Measurements from ENCODE around the gene BCHE. TPM values are rescaled to one million over a fixed set of nuclear protein-coding genes. Genes with fewer than 3 reads are reported as not detected.

The BCHE gene
- total and polyA plus RNA-seq, 2 donors from 2014 or later = 1.4 to 2.8 TPM

GRCh38 chr3:165754219-165755007 is 82.8 kb downstream of the BCHE start:
- no peak overlapping the region for H3K9ac ChIP-seq (ENCODE audit: low read length in 3 of 3)
- no peak for TF ChIP-seq CTCF (IDR thresholded peaks at IDR 0.05; ENCODE audit: borderline replicate concordance, extremely low read depth, insufficient read depth)
- H3K4me1 ChIP-seq (ENCODE audit: control insufficient read depth in 2 of 3, insufficient read depth in 2 of 3, low read depth in 1 of 3, low read length in 3 of 3) = no peaks in the 10 kb centered on the region
- H3K9me3 ChIP-seq (ENCODE audit: control insufficient read depth in 2 of 3, insufficient read depth in 1 of 3, low read length in 3 of 3) = no peaks in the 10 kb centered on the region
- FAIRE-seq (no peak), DNase-seq (no peak)
- no peak overlapping the region for H3K4me3 ChIP-seq (ENCODE audit: low read length in 3 of 3)
- intact Hi-C loops (cut with DNase I) = no loop called here
- no peaks in the 10 kb centered on the region for H3K36me3 ChIP-seq (ENCODE audit: control insufficient read depth in 2 of 3, insufficient read depth in 3 of 3, low read length in 3 of 3)
- no peaks in the 10 kb centered on the region for H3K27me3 ChIP-seq (ENCODE audit: control insufficient read depth, insufficient read depth, low read length)
- H3K27ac ChIP-seq (ENCODE audit: low read depth in 2 of 2, low read length in 2 of 2) = no peak overlapping the region

- FAIRE-seq = no peak
- Histone ChIP-seq H3K4me3 (ENCODE audit: low read length in 3 of 3) (no peak overlapping the region), H3K27me3 (ENCODE audit: control insufficient read depth, insufficient read depth, low read length) (no peaks in the 10 kb centered on the region), H3K9ac (ENCODE audit: low read length in 3 of 3) (no peak overlapping the region), H3K9me3 (ENCODE audit: control insufficient read depth in 2 of 3, insufficient read depth in 1 of 3, low read length in 3 of 3) (no peaks in the 10 kb centered on the region), H3K27ac (ENCODE audit: low read depth in 2 of 2, low read length in 2 of 2) (no peak overlapping the region), H3K4me1 (ENCODE audit: control insufficient read depth in 2 of 3, insufficient read depth in 2 of 3, low read depth in 1 of 3, low read length in 3 of 3) (no peaks in the 10 kb centered on the region), H3K36me3 (ENCODE audit: control insufficient read depth in 2 of 3, insufficient read depth in 3 of 3, low read length in 3 of 3) (no peaks in the 10 kb centered on the region)
- DNase-seq = no peak
- TF ChIP-seq CTCF (IDR thresholded peaks at IDR 0.05; ENCODE audit: borderline replicate concordance, extremely low read depth, insufficient read depth) = no peak
- intact Hi-C loops (cut with DNase I) = no loop called here
Measured at GRCh38 chr3:165753560-165753959, 83.7 kb downstream of the BCHE start.

GRCh38 chr3:165751637-165752036 is 85.6 kb downstream of the BCHE start:
- no peaks in the 10 kb centered on the region for H3K9me3 ChIP-seq (ENCODE audit: control insufficient read depth in 2 of 3, insufficient read depth in 1 of 3, low read length in 3 of 3)
- H3K27me3 ChIP-seq (ENCODE audit: control insufficient read depth, insufficient read depth, low read length) = no peaks in the 10 kb centered on the region
- H3K4me1 ChIP-seq (ENCODE audit: control insufficient read depth in 2 of 3, insufficient read depth in 2 of 3, low read depth in 1 of 3, low read length in 3 of 3) = no peaks in the 10 kb centered on the region
- no peak for TF ChIP-seq CTCF (IDR thresholded peaks at IDR 0.05; ENCODE audit: borderline replicate concordance, extremely low read depth, insufficient read depth)
- no peaks in the 10 kb centered on the region for H3K36me3 ChIP-seq (ENCODE audit: control insufficient read depth in 2 of 3, insufficient read depth in 3 of 3, low read length in 3 of 3)
- FAIRE-seq (no peak), DNase-seq (peak in 1 of 5 donors; percentile 1)
- intact Hi-C loops (cut with DNase I) = no loop called here
- no peak overlapping the region for H3K9ac ChIP-seq (ENCODE audit: low read length in 3 of 3)
- no peak overlapping the region for H3K27ac ChIP-seq (ENCODE audit: low read depth in 2 of 2, low read length in 2 of 2)
- no peak overlapping the region for H3K4me3 ChIP-seq (ENCODE audit: low read length in 3 of 3)
